OCI-LY1 (cell line): ENCODE data around the gene CD2BP2.
"Not testable (repeated sequence)": the region's sequence is repeated elsewhere in the genome, so short reads cannot be mapped to it uniquely, and the experiment has no call there.

Experiments
- EZH2 ChIP-seq: fragments of 200-600 bp; sonication (generic), shearing (Covaris generic); IDR thresholded peaks from 2 replicates; pipeline ENCODE4 v1.8.0; 2017; ENCODE audit warnings: borderline replicate concordance, mixed run types, mild to moderate bottlenecking, antibody characterized with exemption, low read length, moderate library complexity, mixed read lengths
- TF ChIP-seq, protein P1 (sequence below): fragments of 200-600 bp; sonication (generic), shearing (Covaris generic); IDR thresholded peaks from 2 replicates; pipeline ENCODE4 v1.5.1; 2017; ENCODE audit warnings: mild to moderate bottlenecking, antibody characterized with exemption, low read length, moderate library complexity, mixed read lengths

GRCh38 chr16:30309255-30309654, 45.9 kb downstream of the CD2BP2 start:
- TF ChIP-seq, protein P1, sequence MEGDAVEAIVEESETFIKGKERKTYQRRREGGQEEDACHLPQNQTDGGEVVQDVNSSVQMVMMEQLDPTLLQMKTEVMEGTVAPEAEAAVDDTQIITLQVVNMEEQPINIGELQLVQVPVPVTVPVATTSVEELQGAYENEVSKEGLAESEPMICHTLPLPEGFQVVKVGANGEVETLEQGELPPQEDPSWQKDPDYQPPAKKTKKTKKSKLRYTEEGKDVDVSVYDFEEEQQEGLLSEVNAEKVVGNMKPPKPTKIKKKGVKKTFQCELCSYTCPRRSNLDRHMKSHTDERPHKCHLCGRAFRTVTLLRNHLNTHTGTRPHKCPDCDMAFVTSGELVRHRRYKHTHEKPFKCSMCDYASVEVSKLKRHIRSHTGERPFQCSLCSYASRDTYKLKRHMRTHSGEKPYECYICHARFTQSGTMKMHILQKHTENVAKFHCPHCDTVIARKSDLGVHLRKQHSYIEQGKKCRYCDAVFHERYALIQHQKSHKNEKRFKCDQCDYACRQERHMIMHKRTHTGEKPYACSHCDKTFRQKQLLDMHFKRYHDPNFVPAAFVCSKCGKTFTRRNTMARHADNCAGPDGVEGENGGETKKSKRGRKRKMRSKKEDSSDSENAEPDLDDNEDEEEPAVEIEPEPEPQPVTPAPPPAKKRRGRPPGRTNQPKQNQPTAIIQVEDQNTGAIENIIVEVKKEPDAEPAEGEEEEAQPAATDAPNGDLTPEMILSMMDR = not testable (repeated sequence)
- not testable (repeated sequence) for TF ChIP-seq EZH2
